ENCODE results near the gene SPRR2G.
"Not testable (repeated sequence)": the region's sequence is repeated elsewhere in the genome, so short reads cannot be mapped to it uniquely, and the experiment has no call there.

The SPRR2G gene

GRCh38 chr1:153150846-153151245, at the start of gene SPRR2G:
TSS of gene SPRR2G (minus strand) at chr1:153150890. CDS start at chr1:153150110, 780 bp downstream.
- no peak for DNase-seq (ENCODE audit: low read depth, low spot score)

- DNase-seq (ENCODE audit: low read depth, low spot score) = no peak
Measured at GRCh38 chr1:153195216-153195615, 44.5 kb upstream of the SPRR2G start.

- no peak for DNase-seq (ENCODE audit: low read depth, low spot score)
Measured at GRCh38 chr1:153194331-153195050, 43.8 kb upstream of the SPRR2G start.

GRCh38 chr1:153192697-153193096, 42.0 kb upstream of the SPRR2G start:
- peak; percentile 68 for DNase-seq (ENCODE audit: low read depth, low spot score)

- DNase-seq (ENCODE audit: low read depth, low spot score) = peak; percentile 12
Measured at GRCh38 chr1:153190373-153190772, 39.7 kb upstream of the SPRR2G start.

GRCh38 chr1:153188301-153188700, 37.6 kb upstream of the SPRR2G start:
- DNase-seq (ENCODE audit: low read depth, low spot score) = not testable (repeated sequence)

- DNase-seq (ENCODE audit: low read depth, low spot score) = no peak
Measured at GRCh38 chr1:153180556-153180955, 29.9 kb upstream of the SPRR2G start.

GRCh38 chr1:153178922-153179321, 28.2 kb upstream of the SPRR2G start:
- no peak for DNase-seq (ENCODE audit: low read depth, low spot score)

GRCh38 chr1:153174624-153175023, 23.9 kb upstream of the SPRR2G start:
- no peak for DNase-seq (ENCODE audit: low read depth, low spot score)

- DNase-seq (ENCODE audit: low read depth, low spot score) = no peak
Measured at GRCh38 chr1:153168686-153169085, 18.0 kb upstream of the SPRR2G start.

- DNase-seq (ENCODE audit: low read depth, low spot score) = no peak
Measured at GRCh38 chr1:153155541-153155940, 4.9 kb upstream of the SPRR2G start.

- no peak for DNase-seq (ENCODE audit: low read depth, low spot score)
Measured at GRCh38 chr1:153152481-153152880, 1.8 kb upstream of the SPRR2G start.

GRCh38 chr1:153141377-153141776, 9.3 kb downstream of the SPRR2G start:
- no peak for DNase-seq (ENCODE audit: low read depth, low spot score)

- DNase-seq (ENCODE audit: low read depth, low spot score) = no peak
Measured at GRCh38 chr1:153140484-153140883, 10.2 kb downstream of the SPRR2G start.

GRCh38 chr1:153133743-153134142, 16.9 kb downstream of the SPRR2G start:
- DNase-seq (ENCODE audit: low read depth, low spot score) = no peak

GRCh38 chr1:153133267-153133666, 17.4 kb downstream of the SPRR2G start:
- no peak for DNase-seq (ENCODE audit: low read depth, low spot score)

GRCh38 chr1:153128688-153129087, 22.0 kb downstream of the SPRR2G start:
- not testable (repeated sequence) for DNase-seq (ENCODE audit: low read depth, low spot score)

- no peak for DNase-seq (ENCODE audit: low read depth, low spot score)
Measured at GRCh38 chr1:153127296-153127695, 23.4 kb downstream of the SPRR2G start.

GRCh38 chr1:153125536-153125935, 25.2 kb downstream of the SPRR2G start:
- no peak for DNase-seq (ENCODE audit: low read depth, low spot score)

GRCh38 chr1:153123793-153124192, 26.9 kb downstream of the SPRR2G start:
- not testable (repeated sequence) for DNase-seq (ENCODE audit: low read depth, low spot score)

- DNase-seq (ENCODE audit: low read depth, low spot score) = peak; percentile 95
Measured at GRCh38 chr1:153122831-153123421, 27.8 kb downstream of the SPRR2G start.

GRCh38 chr1:153120945-153121344, 29.7 kb downstream of the SPRR2G start:
- DNase-seq (ENCODE audit: low read depth, low spot score) = no peak

- DNase-seq (ENCODE audit: low read depth, low spot score) = no peak
Measured at GRCh38 chr1:153119491-153119971, 31.2 kb downstream of the SPRR2G start.
